H9 (cell line): ENCODE data around the gene ACACB. TPM values are rescaled to one million over a fixed set of nuclear protein-coding genes. Genes with fewer than 3 reads are reported as not detected.

ENCODE experiments used
- DNase-seq: peaks from one replicate; pipeline ENCODE4 v3.0.0-alpha.2; 2017
- H2AFZ ChIP-seq: one replicate; pipeline ENCODE4 v1.6.1; 2013; ENCODE audit warnings: mild to moderate bottlenecking, low read length, control low read depth, moderate library complexity
- H2AK5ac ChIP-seq: 2 replicates; pipeline ENCODE4 v1.6.1; 2013; ENCODE audit warnings: low read length, control low read depth, mixed read lengths; ENCODE audit not compliant: insufficient read length
- H2BK120ac ChIP-seq: one replicate; pipeline ENCODE4 v1.6.1; 2013; ENCODE audit warnings: low read depth, mild to moderate bottlenecking, low read length, control low read depth, inconsistent platforms; ENCODE audit not compliant: poor library complexity, severe bottlenecking
- H2BK12ac ChIP-seq: 2 replicates; pipeline ENCODE4 v1.6.1; 2013; ENCODE audit warnings: low read length, control low read depth, mixed read lengths, low read depth; ENCODE audit not compliant: insufficient read length
- H2BK15ac ChIP-seq: 2 replicates; pipeline ENCODE4 v1.6.1; 2013; ENCODE audit warnings: low read depth, low read length, control low read depth
- H2BK20ac ChIP-seq: one replicate; pipeline ENCODE4 v1.6.1; 2013; ENCODE audit warnings: low read depth, mild to moderate bottlenecking, low read length, control low read depth, inconsistent platforms; ENCODE audit not compliant: poor library complexity, severe bottlenecking
- H2BK5ac ChIP-seq: 2 replicates; pipeline ENCODE4 v1.6.1; 2013; ENCODE audit warnings: low read length, control low read depth, mixed read lengths; ENCODE audit not compliant: insufficient read length
- H3K14ac ChIP-seq: 2 replicates; pipeline ENCODE4 v1.6.1; 2013; ENCODE audit warnings: low read length, control low read depth; ENCODE audit not compliant: insufficient read depth
- H3K18ac ChIP-seq: 2 replicates; pipeline ENCODE4 v1.6.1; 2013; ENCODE audit warnings: low read depth, mild to moderate bottlenecking, mixed read lengths, low read length, control low read depth; ENCODE audit not compliant: insufficient read length
- H3K23ac ChIP-seq: 2 replicates; pipeline ENCODE4 v1.6.1; 2013; ENCODE audit warnings: low read length, control low read depth, mixed read lengths, low read depth; ENCODE audit not compliant: insufficient read length
- H3K23me2 ChIP-seq: 2 replicates; pipeline ENCODE4 v1.6.1; 2013; ENCODE audit warnings: low read depth, mild to moderate bottlenecking, mixed read lengths, low read length, control low read depth; ENCODE audit not compliant: insufficient read length, poor library complexity, severe bottlenecking
- H3K27ac ChIP-seq: 2 replicates; pipeline ENCODE4 v1.5.1; 2013; ENCODE audit warnings: low read length, control low read depth, mixed read lengths, low read depth; ENCODE audit not compliant: insufficient read length
- H3K27me3 ChIP-seq: 2 replicates; pipeline ENCODE4 v1.6.1; 2013; ENCODE audit warnings: low read length, control low read depth, inconsistent platforms; ENCODE audit not compliant: insufficient read depth
- H3K4ac ChIP-seq: 2 replicates; pipeline ENCODE4 v1.6.1; 2013; ENCODE audit warnings: low read depth, mild to moderate bottlenecking, control low read depth, inconsistent platforms, low read length, moderate library complexity
- H3K4me1 ChIP-seq: 2 replicates; pipeline ENCODE4 v1.6.1; 2013; ENCODE audit warnings: low read length, control low read depth, inconsistent platforms; ENCODE audit not compliant: insufficient read depth
- H3K4me2 ChIP-seq: 2 replicates; pipeline ENCODE4 v1.6.1; 2013; ENCODE audit warnings: low read length, control low read depth, mixed read lengths; ENCODE audit not compliant: insufficient read length, insufficient read depth
- H3K56ac ChIP-seq: 2 replicates; pipeline ENCODE4 v1.6.1; 2013; ENCODE audit warnings: low read depth, mild to moderate bottlenecking, mixed read lengths, low read length, control low read depth; ENCODE audit not compliant: insufficient read length
- H3K79me1 ChIP-seq: 2 replicates; pipeline ENCODE4 v1.6.1; 2013; ENCODE audit warnings: low read depth, mild to moderate bottlenecking, moderate library complexity, low read length, control low read depth, inconsistent platforms; ENCODE audit not compliant: insufficient read depth, poor library complexity, severe bottlenecking
- H3K79me2 ChIP-seq: 2 replicates; pipeline ENCODE4 v1.6.1; 2013; ENCODE audit warnings: low read length, control low read depth, inconsistent platforms; ENCODE audit not compliant: insufficient read depth
- H3K9ac ChIP-seq: 2 replicates; pipeline ENCODE4 v1.6.1; 2013; ENCODE audit warnings: low read length, control low read depth, mixed read lengths; ENCODE audit not compliant: insufficient read length; ENCODE audit errors: extremely low read depth
- H3K9me3 ChIP-seq: one replicate; pipeline ENCODE4 v1.6.1; 2013; ENCODE audit warnings: low read depth, low read length, inconsistent platforms; ENCODE audit not compliant: control insufficient read depth
- H3T11ph ChIP-seq: one replicate; pipeline ENCODE4 v1.6.1; 2013; ENCODE audit warnings: mild to moderate bottlenecking, low read length, control low read depth, inconsistent platforms
- H4K20me1 ChIP-seq: one replicate; pipeline ENCODE4 v1.6.1; 2013; ENCODE audit not compliant: control insufficient read depth, insufficient read length, insufficient read depth
- H4K5ac ChIP-seq: 2 replicates; pipeline ENCODE4 v1.6.1; 2013; ENCODE audit warnings: low read depth, mild to moderate bottlenecking, mixed read lengths, low read length, control low read depth; ENCODE audit not compliant: insufficient read length
- H4K8ac ChIP-seq: replicated peaks from 2 replicates; pipeline ENCODE4 v1.6.1; 2013; ENCODE audit warnings: low read length, control low read depth, mixed read lengths, low read depth; ENCODE audit not compliant: insufficient read length
- H4K91ac ChIP-seq: 2 replicates; pipeline ENCODE4 v1.6.1; 2013; ENCODE audit warnings: low read depth, mild to moderate bottlenecking, moderate library complexity, mixed read lengths, low read length, control low read depth; ENCODE audit not compliant: insufficient read length
- H3K27ac Mint-ChIP-seq, 3 experiments: 2 replicates in 2 of 3; 3 replicates in 1 of 3; pipeline ENCODE4 v1.8.0; 2020 to 2021; ENCODE audit warnings: mixed read lengths in 3 of 3, mild to moderate bottlenecking in 1 of 3, moderate library complexity in 1 of 3
- H3K27me3 Mint-ChIP-seq: 2 replicates; pipeline ENCODE4 v1.8.0; 2021; ENCODE audit warnings: low read depth, mild to moderate bottlenecking, moderate library complexity, mixed read lengths
- H3K36me3 Mint-ChIP-seq, 3 experiments: 2 replicates in 2 of 3; 3 replicates in 1 of 3; pipeline ENCODE4 v1.8.0; 2020 to 2021; ENCODE audit warnings: low read depth in 3 of 3, mixed read lengths in 3 of 3; ENCODE audit not compliant: insufficient read depth in 1 of 3
- H3K4me1 Mint-ChIP-seq, 2 experiments: 2 replicates each; pipeline ENCODE4 v1.8.0; 2020; ENCODE audit warnings: mixed read lengths in 2 of 2
- H3K4me3 Mint-ChIP-seq, 2 experiments: 2 replicates in 1 of 2; 3 replicates in 1 of 2; pipeline ENCODE4 v1.8.0; 2020 to 2021; ENCODE audit warnings: mild to moderate bottlenecking in 2 of 2, mixed read lengths in 2 of 2, moderate library complexity in 1 of 2
- H3K9me3 Mint-ChIP-seq, 2 experiments: 2 replicates in 1 of 2; 3 replicates in 1 of 2; pipeline ENCODE4 v1.8.0; 2020; ENCODE audit warnings: mild to moderate bottlenecking in 2 of 2, mixed read lengths in 2 of 2, moderate library complexity in 1 of 2
- CTCF ChIP-seq: fragments of 200-600 bp; sonication (generic); conservative IDR thresholded peaks from 3 replicates; pipeline ENCODE4 v1.8.0; 2021; ENCODE audit warnings: antibody characterized with exemption, mild to moderate bottlenecking
- WGBS: extraction: QIAGEN DNeasy Blood & Tissue Kit; methylation state at CpG from one replicate; pipeline ENCODE4 v1.1.7; 2013; ENCODE audit warnings: missing lambda C conversion rate, low lambda C conversion rate, mixed read lengths; ENCODE audit not compliant: insufficient read length; ENCODE audit errors: extremely low coverage; 5-methylcytosine and 5-hydroxymethylcytosine counted together
- total RNA-seq: library from RNA; stranded (reverse); gene quantifications from 2 replicates; pipeline ENCODE4 v1.2.1, GENCODE V29; 2021

The ACACB gene
- total RNA-seq, 1 experiment from 2014 or later: 14.2 TPM

GRCh38 chr12:109305547-109305946 is 189.2 kb downstream of the ACACB start:
- no CpG with 5 or more reads among the region's 6 CpGs for WGBS
- H3K4me3 Mint-ChIP-seq: no peak overlapping the region
- Histone ChIP-seq H3K79me1 (no peaks in the 10 kb centered on the region), H2AFZ (no peak overlapping the region), H2BK15ac (no peak overlapping the region), H2AK5ac (no peak overlapping the region), H3K56ac (no peak overlapping the region), H2BK120ac (no peak overlapping the region), H3K23ac (no peak overlapping the region), H2BK5ac (no peak overlapping the region), H2BK20ac (no peak overlapping the region), H3K9me3 (no peaks in the 10 kb centered on the region), H2BK12ac (no peak overlapping the region), H3K4ac (no peak overlapping the region), H3K4me1 (no peaks in the 10 kb centered on the region; the same call in 1 of the 2 replicates), H3K9ac (no peak overlapping the region), H4K8ac (no peak overlapping the region), H3T11ph (no peak overlapping the region), H3K27ac (no peak overlapping the region), H4K5ac (no peak overlapping the region), H3K14ac (no peak overlapping the region), H3K79me2 (no peaks in the 10 kb centered on the region), H3K23me2 (peaks cover 13% of the 10 kb centered on the region), H3K27me3 (peaks cover 19% of the 10 kb centered on the region), H4K91ac (no peak overlapping the region), H4K20me1 (no peaks in the 10 kb centered on the region), H3K18ac (no peak overlapping the region), H3K4me2 (no peak overlapping the region)
- no peak for DNase-seq
- no peak overlapping the region for H3K27ac Mint-ChIP-seq
- H3K27me3 Mint-ChIP-seq: peaks cover 55% of the 10 kb centered on the region
- no peaks in the 10 kb centered on the region for H3K36me3 Mint-ChIP-seq
- no peak for TF ChIP-seq CTCF
- peaks cover 13% of the 10 kb centered on the region in 2 experiments for H3K4me1 Mint-ChIP-seq
- H3K9me3 Mint-ChIP-seq: no peaks in the 10 kb centered on the region
